ENCODE measurements around the gene PTPN9.

PTPN9 gene

DNA sequence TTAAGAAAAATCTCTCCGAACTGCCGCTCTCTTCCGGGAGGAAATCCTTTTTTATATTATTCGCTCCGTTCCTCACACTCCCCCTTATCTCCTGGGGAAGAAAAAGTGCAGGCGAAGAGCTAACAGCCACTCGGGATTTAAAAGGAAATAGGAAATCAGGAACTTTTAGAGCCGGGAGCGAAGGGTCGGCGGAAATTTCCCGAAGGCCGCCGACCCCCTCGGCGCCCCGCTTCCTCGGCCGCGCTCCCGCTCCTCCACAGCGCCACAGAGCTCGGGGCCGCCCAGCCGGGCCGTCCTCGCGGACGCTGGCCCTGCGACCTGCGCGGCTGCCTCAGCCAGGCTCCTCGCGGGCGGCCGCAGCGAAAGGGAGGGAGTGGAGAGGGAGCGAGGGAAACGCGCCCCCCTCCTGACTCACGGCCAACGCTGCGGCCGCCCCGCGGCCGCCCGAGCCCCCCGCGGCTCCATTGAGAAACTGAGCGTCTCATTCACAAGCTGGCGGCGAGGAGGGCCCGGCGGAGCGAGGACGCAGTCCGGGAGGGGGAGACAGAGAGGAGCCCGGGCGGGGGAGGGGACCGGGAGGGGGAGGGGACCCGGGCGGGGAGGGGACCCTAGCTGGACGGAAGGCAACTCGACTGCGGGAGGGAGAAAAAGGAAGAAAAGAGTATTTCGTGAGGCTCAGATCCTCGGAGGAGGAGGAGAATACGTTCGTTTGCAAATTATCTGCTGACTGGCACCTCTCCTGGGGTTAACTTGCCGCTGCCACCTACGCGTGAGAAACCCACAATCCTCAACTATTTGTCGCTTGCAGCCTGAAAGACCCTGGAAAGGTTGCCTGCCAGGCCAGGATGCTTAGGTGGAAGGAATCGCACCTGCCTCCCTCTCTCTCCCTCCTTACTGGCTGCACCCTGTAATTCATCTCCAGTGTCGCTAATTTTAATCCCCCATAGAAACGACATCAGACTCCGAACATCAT, at the start of gene PTPN9:
TSS of gene PTPN9 (minus strand) at position 368 of the 973 bp plus-strand sequence. CDS start 539 bp downstream, outside the sequence.
- peak within 1 kb of the TSS; percentile 73 for H3K9ac ChIP-seq (ENCODE audit: low read depth, low read length)
- peaks cover 4% of the 10 kb centered on the region; the same call in 1 of the 2 replicates for H3K4me1 ChIP-seq (ENCODE audit: insufficient read depth, low read length)
- no peaks in the 10 kb centered on the region for H3K9me3 ChIP-seq (ENCODE audit: control insufficient read depth, insufficient read depth, low read length)
- no peaks in the 10 kb centered on the region for H3K36me3 ChIP-seq (ENCODE audit: insufficient read depth, low read length)

- Histone ChIP-seq H3K9ac (ENCODE audit: low read depth, low read length) (peak within 1 kb of the TSS; percentile 100), H3K4me1 (ENCODE audit: insufficient read depth, low read length) (peaks cover 4% of the 10 kb centered on the region), H3K36me3 (ENCODE audit: insufficient read depth, low read length) (no peaks in the 10 kb centered on the region), H3K9me3 (ENCODE audit: control insufficient read depth, insufficient read depth, low read length) (no peaks in the 10 kb centered on the region)
Observed at GRCh38 chr15:75625542-75626347, 46.6 kb upstream of the PTPN9 start, which contains the start of gene SNUPN. TSS of gene SNUPN (minus strand) at chr15:75625725. CDS start at chr15:75621051, 4,674 bp downstream.

DNA sequence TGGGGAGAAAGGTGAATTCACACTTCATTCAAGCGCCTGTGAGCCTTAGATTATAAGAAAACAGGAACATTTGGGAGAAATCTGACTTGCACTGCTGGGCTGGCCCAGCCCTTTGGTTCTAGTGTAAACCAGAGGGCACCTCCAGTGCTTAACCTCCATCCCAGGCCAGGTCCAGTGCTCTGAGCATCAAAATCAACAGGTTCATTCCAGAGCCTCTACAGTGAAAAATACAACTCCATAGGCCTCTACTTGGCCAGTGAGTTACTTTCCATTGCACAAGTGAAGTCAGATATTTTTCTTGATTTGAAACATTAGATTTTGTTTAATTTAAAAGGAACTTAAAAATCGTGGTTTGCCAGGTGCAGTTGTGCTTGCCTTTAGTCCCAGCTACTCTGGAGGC, 43.4 kb upstream of the PTPN9 start:
- Histone ChIP-seq H3K4me1 (ENCODE audit: insufficient read depth, low read length) (peaks cover 3% of the 10 kb centered on the region), H3K9me3 (ENCODE audit: control insufficient read depth, insufficient read depth, low read length) (no peaks in the 10 kb centered on the region), H3K9ac (ENCODE audit: low read depth, low read length) (no peak overlapping the region)

GRCh38 chr15:75620841-75621391, 41.8 kb upstream of the PTPN9 start:
- H3K9ac ChIP-seq (ENCODE audit: low read depth, low read length), result no peak overlapping the region
- no peaks in the 10 kb centered on the region for H3K4me1 ChIP-seq (ENCODE audit: insufficient read depth, low read length)
- H3K9me3 ChIP-seq (ENCODE audit: control insufficient read depth, insufficient read depth, low read length), result no peaks in the 10 kb centered on the region
- peaks cover 6% of the 10 kb centered on the region for H3K36me3 ChIP-seq (ENCODE audit: insufficient read depth, low read length)

More for the DNA sequence above, 43.4 kb upstream of the PTPN9 start:
- H3K36me3 ChIP-seq (ENCODE audit: insufficient read depth, low read length), result no peaks in the 10 kb centered on the region; the same call in 1 of the 2 replicates

GRCh38 chr15:75620058-75620820, 41.1 kb upstream of the PTPN9 start:
- H3K4me1 ChIP-seq (ENCODE audit: insufficient read depth, low read length), result no peaks in the 10 kb centered on the region
- H3K9ac ChIP-seq (ENCODE audit: low read depth, low read length), result no peak overlapping the region
- H3K9me3 ChIP-seq (ENCODE audit: control insufficient read depth, insufficient read depth, low read length), result no peaks in the 10 kb centered on the region
- peaks cover 6% of the 10 kb centered on the region for H3K36me3 ChIP-seq (ENCODE audit: insufficient read depth, low read length)

GRCh38 chr15:75616766-75617165, 37.7 kb upstream of the PTPN9 start:
- Histone ChIP-seq H3K9ac (ENCODE audit: low read depth, low read length) (no peak overlapping the region), H3K9me3 (ENCODE audit: control insufficient read depth, insufficient read depth, low read length) (no peaks in the 10 kb centered on the region), H3K36me3 (ENCODE audit: insufficient read depth, low read length) (peaks cover 6% of the 10 kb centered on the region), H3K4me1 (ENCODE audit: insufficient read depth, low read length) (no peaks in the 10 kb centered on the region)

- Histone ChIP-seq H3K9ac (ENCODE audit: low read depth, low read length) (no peak overlapping the region), H3K4me1 (ENCODE audit: insufficient read depth, low read length) (no peaks in the 10 kb centered on the region), H3K9me3 (ENCODE audit: control insufficient read depth, insufficient read depth, low read length) (no peaks in the 10 kb centered on the region), H3K36me3 (ENCODE audit: insufficient read depth, low read length) (peaks cover 9% of the 10 kb centered on the region; the same call in 1 of the 2 replicates)
Observed at GRCh38 chr15:75606711-75607699, 27.9 kb upstream of the PTPN9 start.

- Histone ChIP-seq H3K4me1 (ENCODE audit: insufficient read depth, low read length) (no peaks in the 10 kb centered on the region), H3K36me3 (ENCODE audit: insufficient read depth, low read length) (peaks cover 9% of the 10 kb centered on the region; the same call in 1 of the 2 replicates), H3K9me3 (ENCODE audit: control insufficient read depth, insufficient read depth, low read length) (no peaks in the 10 kb centered on the region), H3K9ac (ENCODE audit: low read depth, low read length) (no peak overlapping the region)
Observed at GRCh38 chr15:75606026-75606425, 26.9 kb upstream of the PTPN9 start.

DNA sequence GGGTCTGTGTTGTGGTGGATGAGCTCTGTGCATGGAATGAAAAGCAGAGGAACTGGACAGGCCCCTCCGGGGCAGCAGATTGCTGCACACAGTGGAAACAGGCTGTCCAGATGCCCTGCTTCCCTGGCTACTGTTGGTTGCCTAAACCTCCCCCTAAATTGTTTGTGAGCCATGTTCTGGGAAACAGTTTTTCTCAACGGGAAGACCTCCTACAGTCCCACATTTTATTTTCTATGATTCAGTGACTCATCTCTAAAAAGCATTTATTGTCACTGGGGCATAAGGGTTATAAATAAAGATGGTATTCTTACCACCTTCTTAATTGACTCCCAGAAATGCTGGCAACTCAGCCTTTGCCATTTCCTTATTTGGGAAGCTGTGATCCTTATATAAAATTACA, 20.3 kb upstream of the PTPN9 start:
- H3K9ac ChIP-seq (ENCODE audit: low read depth, low read length), result no peak overlapping the region
- no peaks in the 10 kb centered on the region for H3K4me1 ChIP-seq (ENCODE audit: insufficient read depth, low read length)
- peaks cover 9% of the 10 kb centered on the region for H3K36me3 ChIP-seq (ENCODE audit: insufficient read depth, low read length)
- H3K9me3 ChIP-seq (ENCODE audit: control insufficient read depth, insufficient read depth, low read length), result no peaks in the 10 kb centered on the region

DNA sequence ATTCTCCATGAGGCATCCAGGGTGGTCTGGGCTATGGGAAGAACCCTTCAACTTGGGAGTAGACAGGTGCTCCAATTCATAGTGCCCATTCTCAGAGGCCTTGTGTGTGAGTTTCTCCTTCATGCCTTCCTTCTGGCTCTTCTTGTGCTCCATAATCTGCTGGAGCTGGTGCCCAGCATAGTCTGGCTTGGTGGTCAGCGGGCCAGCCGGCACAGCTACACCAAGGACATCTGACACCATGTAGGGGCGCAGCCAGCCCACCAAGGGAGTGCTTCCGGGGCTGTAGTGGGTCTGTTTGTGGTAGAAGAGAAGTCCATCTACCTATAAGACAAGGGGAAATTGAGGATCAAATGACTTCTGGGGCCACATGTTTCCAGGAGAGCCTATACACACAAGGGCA, 19.2 kb upstream of the PTPN9 start:
- Histone ChIP-seq H3K9me3 (ENCODE audit: control insufficient read depth, insufficient read depth, low read length) (no peaks in the 10 kb centered on the region), H3K9ac (ENCODE audit: low read depth, low read length) (no peak overlapping the region), H3K4me1 (ENCODE audit: insufficient read depth, low read length) (no peaks in the 10 kb centered on the region), H3K36me3 (ENCODE audit: insufficient read depth, low read length) (peaks cover 5% of the 10 kb centered on the region; the same call in 1 of the 2 replicates)

DNA sequence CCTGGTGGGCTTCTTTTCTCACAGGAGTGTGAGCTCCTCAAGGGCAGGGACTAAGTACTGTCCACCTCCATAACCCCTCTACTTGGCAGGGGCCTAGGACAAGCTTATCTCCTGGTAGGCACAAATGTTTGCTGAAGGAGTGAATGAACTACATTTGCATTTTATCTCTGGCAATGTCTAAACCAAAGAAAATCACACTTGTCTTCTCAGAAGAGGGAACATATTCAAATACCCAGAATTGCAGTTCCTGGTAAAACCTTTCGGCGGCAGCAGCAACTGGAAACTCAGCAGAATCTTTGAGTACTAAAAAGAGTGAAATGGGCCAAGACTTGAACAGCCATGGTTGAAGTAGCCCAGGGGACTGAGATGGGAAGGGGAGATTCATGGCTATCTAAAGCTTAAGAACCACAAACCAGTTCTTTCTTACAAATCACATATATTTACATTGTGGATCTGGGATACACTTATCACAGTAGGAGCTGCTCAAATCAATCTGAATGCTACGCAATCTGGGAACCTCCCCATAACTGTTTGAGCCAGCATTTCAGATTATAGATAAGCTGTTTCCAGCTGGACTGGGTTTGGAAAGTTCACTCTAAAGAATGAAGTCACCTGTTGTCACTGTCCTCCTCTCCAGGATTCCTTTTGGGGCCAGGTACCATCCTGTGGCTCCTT, 18.7 kb upstream of the PTPN9 start:
- H3K4me1 ChIP-seq (ENCODE audit: insufficient read depth, low read length), result no peaks in the 10 kb centered on the region
- H3K9ac ChIP-seq (ENCODE audit: low read depth, low read length), result no peak overlapping the region
- H3K9me3 ChIP-seq (ENCODE audit: control insufficient read depth, insufficient read depth, low read length), result no peaks in the 10 kb centered on the region
- peaks cover 5% of the 10 kb centered on the region; the same call in 1 of the 2 replicates for H3K36me3 ChIP-seq (ENCODE audit: insufficient read depth, low read length)

DNA sequence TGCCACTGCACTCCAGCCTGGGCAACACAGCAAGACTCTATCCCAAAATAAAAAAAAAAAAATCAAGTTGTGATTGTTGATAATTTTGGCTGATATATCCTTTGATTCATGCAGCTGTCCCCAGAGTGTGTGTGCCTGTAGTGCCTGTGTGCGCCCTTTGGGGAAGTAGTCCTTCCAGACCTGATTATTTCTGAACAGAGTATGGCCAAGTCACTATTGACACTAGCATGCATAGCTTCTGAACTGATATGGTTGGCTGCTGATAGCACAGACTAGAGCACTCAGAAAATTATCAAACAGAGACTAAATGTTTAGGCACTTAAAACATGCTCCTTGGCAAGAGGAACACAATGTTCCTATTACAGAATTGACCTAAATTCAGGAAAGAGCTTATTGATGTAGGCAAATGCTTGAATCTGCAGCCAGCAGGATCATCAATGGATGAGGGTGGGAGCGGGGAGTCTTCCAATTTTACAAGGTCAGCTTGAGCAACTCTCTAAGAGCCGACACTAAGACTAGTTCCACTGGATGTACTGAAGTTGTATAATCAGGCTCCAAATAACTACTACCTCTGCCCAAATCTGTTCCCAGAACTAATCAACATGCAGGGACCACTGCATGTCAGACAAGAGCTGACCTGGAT, 17.7 kb upstream of the PTPN9 start:
- Histone ChIP-seq H3K36me3 (ENCODE audit: insufficient read depth, low read length) (peaks cover 5% of the 10 kb centered on the region; the same call in 1 of the 2 replicates), H3K9ac (ENCODE audit: low read depth, low read length) (no peak overlapping the region), H3K9me3 (ENCODE audit: control insufficient read depth, insufficient read depth, low read length) (no peaks in the 10 kb centered on the region)

More for the DNA sequence above, 17.7 kb upstream of the PTPN9 start:
- H3K4me1 ChIP-seq (ENCODE audit: insufficient read depth, low read length), result no peaks in the 10 kb centered on the region

Data from ES-I3 (cell line).